Activated CD4-positive, alpha-beta T cell treated with anti-CD3 and anti-CD28 coated beads, Interleukin-10, Interleukin-2, amounts not matched to agents 100 ng/mL and 50 ng/mL, durations not matched to agents 16 hours and 8 hours (primary cell): ENCODE results near the gene SRRM4.
"Not testable (repeated sequence)": the region's sequence is repeated elsewhere in the genome, so short reads cannot be mapped to it uniquely, and the experiment has no call there.

Experiments used
- DNase-seq: peaks from one replicate; pipeline ENCODE4 v3.0.0-alpha.2; 2020

The SRRM4 gene

GRCh38 chr12:118981285-118982211 lies at the start of gene SRRM4:
Gene SRRM4 (plus strand): TSS chr12:118981541. CDS start chr12:118981883, 342 bp downstream.
- no peak for DNase-seq

- no peak for DNase-seq
Observed at GRCh38 chr12:118946256-118946655, 35.1 kb upstream of the SRRM4 start.

GRCh38 chr12:118958520-118958919 lies 22.8 kb upstream of the SRRM4 start:
- DNase-seq, result no peak

GRCh38 chr12:118959348-118959747 lies 22.0 kb upstream of the SRRM4 start:
- DNase-seq, result peak; percentile 0

- DNase-seq, result no peak
Observed at GRCh38 chr12:118959985-118960560, 21.3 kb upstream of the SRRM4 start.

- no peak for DNase-seq
Observed at GRCh38 chr12:118960865-118961264, 20.5 kb upstream of the SRRM4 start.

GRCh38 chr12:118964988-118965387 lies 16.4 kb upstream of the SRRM4 start:
- no peak for DNase-seq

GRCh38 chr12:118970856-118971255 lies 10.5 kb upstream of the SRRM4 start:
- DNase-seq, result no peak

GRCh38 chr12:118972982-118973381 lies 8.4 kb upstream of the SRRM4 start:
- no peak for DNase-seq

- peak; percentile 63 for DNase-seq
Observed at GRCh38 chr12:118979763-118980406, 1.5 kb upstream of the SRRM4 start.

GRCh38 chr12:118980407-118981014 lies 830 bp upstream of the SRRM4 start:
- no peak for DNase-seq

GRCh38 chr12:118982302-118982701 lies 961 bp downstream of the SRRM4 start:
- no peak for DNase-seq

GRCh38 chr12:118982984-118983761 lies 1.8 kb downstream of the SRRM4 start:
- no peak for DNase-seq

- no peak for DNase-seq
Observed at GRCh38 chr12:118984161-118984943, 3.0 kb downstream of the SRRM4 start.

- DNase-seq, result no peak
Observed at GRCh38 chr12:118986050-118986449, 4.7 kb downstream of the SRRM4 start.

- no peak for DNase-seq
Observed at GRCh38 chr12:118999107-118999506, 17.8 kb downstream of the SRRM4 start.

- no peak for DNase-seq
Observed at GRCh38 chr12:119005085-119005484, 23.7 kb downstream of the SRRM4 start.

- DNase-seq, result no peak
Observed at GRCh38 chr12:119005913-119006312, 24.6 kb downstream of the SRRM4 start.

GRCh38 chr12:119006746-119007145 lies 25.4 kb downstream of the SRRM4 start:
- DNase-seq, result no peak

- not testable (repeated sequence) for DNase-seq
Observed at GRCh38 chr12:119008273-119008672, 26.9 kb downstream of the SRRM4 start.

GRCh38 chr12:119008691-119009221 lies 27.4 kb downstream of the SRRM4 start:
- no peak for DNase-seq
